Tibial nerve (tissue), 4 donors: ENCODE results near the gene ST3GAL6. TPM values are rescaled to one million over a fixed set of nuclear protein-coding genes. Genes with fewer than 3 reads are reported as not detected.

ENCODE experiments used
- DNase-seq, 2 donors: peaks; one replicate each; pipeline ENCODE4 v3.0.0-alpha.2; 2019; ENCODE audit warnings: low spot score in 2 of 2
- H3K27ac ChIP-seq, 4 donors: fragments of 200-600 bp; sonication (generic) in 3 of 4; one replicate each; pipeline ENCODE4 v1.5.1; 2017 to 2019; ENCODE audit warnings: mild to moderate bottlenecking in 1 of 4
- H3K27me3 ChIP-seq, 2 donors: fragments of 200-600 bp; sonication (generic) in 1 of 2; one replicate each; pipeline versions ENCODE4 v1.5.1 to v1.6.0; 2017 to 2019
- H3K36me3 ChIP-seq, 3 donors: fragments of 200-600 bp; sonication (generic); one replicate each; pipeline ENCODE4 v1.5.1; 2018 to 2019
- H3K4me1 ChIP-seq, 4 donors: fragments of 200-600 bp; sonication (generic) in 3 of 4; one replicate each; pipeline ENCODE4 v1.5.1; 2017 to 2019
- H3K4me3 ChIP-seq, 4 donors: fragments of 200-600 bp; sonication (generic) in 3 of 4; one replicate each; pipeline ENCODE4 v1.5.1; 2017 to 2019; ENCODE audit warnings: mild to moderate bottlenecking in 1 of 4, moderate library complexity in 1 of 4
- H3K9me3 ChIP-seq, 4 donors: fragments of 200-600 bp; sonication (generic) in 3 of 4; one replicate each; pipeline ENCODE4 v1.5.1; 2017 to 2019
- EP300 ChIP-seq, 2 donors: sonication (generic); formaldehyde crosslinking; IDR thresholded peaks; one replicate each; pipeline ENCODE4 v1.6.1; 2017; ENCODE audit warnings: antibody characterized with exemption in 2 of 2, mild to moderate bottlenecking in 1 of 2
- POLR2A ChIP-seq, 2 donors: fragments of 450-650 bp; IDR thresholded peaks; one replicate each; pipeline ENCODE4 v1.6.1; 2017; ENCODE audit warnings: antibody characterized with exemption in 2 of 2, mild to moderate bottlenecking in 2 of 2, moderate library complexity in 2 of 2
- WGBS, 2 donors: methylation state at CpG; one replicate each; pipeline ENCODE4 v1.1.5; 2018; 5-methylcytosine and 5-hydroxymethylcytosine counted together
- total RNA-seq, 4 donors: library from RNA; depleted of rRNA; stranded (reverse); fragments of >200 nt; gene quantifications; one replicate each; pipeline ENCODE4 v1.1.0, GENCODE V29; 2016
- TF ChIP-seq, protein P1 (sequence below), 5 experiments: fragments of 200-600 bp in 3 of 5; fragments of 450-650 bp in 2 of 5; sonication (generic) in 3 of 5; IDR thresholded peaks; one replicate each; pipeline ENCODE4 v1.5.1; 2016 to 2019; ENCODE audit warnings: antibody characterized with exemption in 5 of 5, mild to moderate bottlenecking in 3 of 5, moderate library complexity in 2 of 5

The ST3GAL6 gene
- total RNA-seq, 4 donors from 2014 or later, result 9.2 to 54.6 (median 10.1) TPM

DNA sequence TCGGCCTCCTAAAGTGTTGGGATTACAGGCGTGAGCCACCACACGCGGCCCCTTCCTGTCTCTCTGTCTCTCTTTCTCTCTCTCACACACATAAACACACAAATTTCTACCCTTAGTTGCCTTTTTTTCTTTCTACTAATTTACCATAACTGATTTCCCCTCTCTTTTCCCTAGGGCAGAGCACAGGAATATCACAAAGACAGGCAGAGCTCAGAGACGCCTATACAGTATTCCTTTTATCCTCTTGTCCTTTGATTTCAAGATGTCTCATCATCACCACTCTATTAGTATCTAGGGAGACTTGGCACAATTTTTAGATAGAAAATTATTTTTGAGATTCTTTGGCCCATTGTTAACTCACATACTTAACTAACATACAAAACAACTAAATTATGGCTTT is 25.8 kb upstream of the ST3GAL6 start:
- H3K27me3 ChIP-seq, result no peaks in the 10 kb centered on the region
- peaks cover 0 to 18% (median 0%) of the 10 kb centered on the region in 4 donors for H3K4me1 ChIP-seq
- WGBS, 2 donors, result 92% methylated on average over 5 of the region's 5 CpGs
- no peaks in the 10 kb centered on the region for H3K9me3 ChIP-seq
- no peak overlapping the region for H3K4me3 ChIP-seq
- no peaks in the 10 kb centered on the region for H3K36me3 ChIP-seq
- no peak for DNase-seq
- H3K27ac ChIP-seq, result no peak overlapping the region
- TF ChIP-seq EP300 (IDR thresholded peaks at IDR 0.05) (no peak), POLR2A (IDR thresholded peaks at IDR 0.05) (no peak)
- TF ChIP-seq, protein P1, sequence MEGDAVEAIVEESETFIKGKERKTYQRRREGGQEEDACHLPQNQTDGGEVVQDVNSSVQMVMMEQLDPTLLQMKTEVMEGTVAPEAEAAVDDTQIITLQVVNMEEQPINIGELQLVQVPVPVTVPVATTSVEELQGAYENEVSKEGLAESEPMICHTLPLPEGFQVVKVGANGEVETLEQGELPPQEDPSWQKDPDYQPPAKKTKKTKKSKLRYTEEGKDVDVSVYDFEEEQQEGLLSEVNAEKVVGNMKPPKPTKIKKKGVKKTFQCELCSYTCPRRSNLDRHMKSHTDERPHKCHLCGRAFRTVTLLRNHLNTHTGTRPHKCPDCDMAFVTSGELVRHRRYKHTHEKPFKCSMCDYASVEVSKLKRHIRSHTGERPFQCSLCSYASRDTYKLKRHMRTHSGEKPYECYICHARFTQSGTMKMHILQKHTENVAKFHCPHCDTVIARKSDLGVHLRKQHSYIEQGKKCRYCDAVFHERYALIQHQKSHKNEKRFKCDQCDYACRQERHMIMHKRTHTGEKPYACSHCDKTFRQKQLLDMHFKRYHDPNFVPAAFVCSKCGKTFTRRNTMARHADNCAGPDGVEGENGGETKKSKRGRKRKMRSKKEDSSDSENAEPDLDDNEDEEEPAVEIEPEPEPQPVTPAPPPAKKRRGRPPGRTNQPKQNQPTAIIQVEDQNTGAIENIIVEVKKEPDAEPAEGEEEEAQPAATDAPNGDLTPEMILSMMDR (IDR thresholded peaks at IDR 0.05), result no peak

DNA sequence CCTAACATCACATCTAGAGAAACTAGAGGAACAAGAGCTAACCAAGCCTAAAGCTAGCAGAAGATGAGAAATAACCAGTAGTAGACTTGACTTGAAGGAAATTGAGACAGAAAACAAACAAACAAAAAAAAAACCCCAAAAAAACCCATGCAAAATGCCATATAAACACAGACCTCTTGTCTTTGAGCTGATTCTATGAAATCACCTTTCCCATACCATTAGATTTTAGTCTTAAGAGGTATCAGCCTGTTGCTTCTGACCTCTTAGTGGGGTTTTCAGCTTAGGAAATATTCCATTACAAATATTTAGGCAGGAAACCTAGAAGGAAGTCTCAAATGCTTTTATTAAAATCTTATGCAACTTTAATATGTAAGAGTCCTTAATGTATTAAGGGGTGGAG is 23.9 kb upstream of the ST3GAL6 start:
- Histone ChIP-seq H3K36me3 (no peaks in the 10 kb centered on the region), H3K4me3 (no peak overlapping the region), H3K4me1 (peaks cover 0 to 18% (median 0%) of the 10 kb centered on the region in 4 donors), H3K9me3 (no peaks in the 10 kb centered on the region), H3K27me3 (no peaks in the 10 kb centered on the region), H3K27ac (peak overlapping the region in 2 of 4 donors; percentile 30 to 62)
- no peak for TF ChIP-seq EP300 (IDR thresholded peaks at IDR 0.05)
- no peak for TF ChIP-seq POLR2A (IDR thresholded peaks at IDR 0.05)
- TF ChIP-seq, protein P1 (IDR thresholded peaks at IDR 0.05), result no peak
- no peak for DNase-seq

DNA sequence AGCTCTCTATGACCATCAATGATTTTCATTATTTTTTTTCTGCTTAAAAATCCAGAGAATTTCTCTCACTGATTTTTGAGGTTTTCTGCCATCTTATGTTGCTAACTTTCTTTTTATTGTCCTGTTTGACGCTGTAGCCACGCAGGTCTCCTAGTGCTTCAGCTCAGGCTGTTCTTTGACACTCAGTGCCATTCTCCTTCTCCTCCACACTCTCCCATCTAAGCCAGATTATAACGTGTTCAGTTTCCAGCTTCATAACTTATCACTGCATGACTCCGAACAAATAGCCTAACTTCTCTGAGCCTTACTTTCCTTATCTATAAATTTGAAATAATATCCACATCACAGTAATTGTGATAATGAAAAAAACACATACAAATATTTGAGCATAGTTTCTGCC is 22.8 kb upstream of the ST3GAL6 start:
- 54 to 63% methylated on average over 4 of the region's 4 CpGs for WGBS, 2 donors
- TF ChIP-seq, protein P1 (IDR thresholded peaks at IDR 0.05), result no peak
- TF ChIP-seq EP300 (IDR thresholded peaks at IDR 0.05), result no peak
- TF ChIP-seq POLR2A (IDR thresholded peaks at IDR 0.05), result no peak
- Histone ChIP-seq H3K27me3 (no peaks in the 10 kb centered on the region), H3K4me3 (no peak overlapping the region), H3K9me3 (no peaks in the 10 kb centered on the region), H3K36me3 (no peaks in the 10 kb centered on the region), H3K4me1 (peaks cover 0 to 17% (median 0%) of the 10 kb centered on the region in 4 donors), H3K27ac (no peak overlapping the region)
- no peak for DNase-seq

DNA sequence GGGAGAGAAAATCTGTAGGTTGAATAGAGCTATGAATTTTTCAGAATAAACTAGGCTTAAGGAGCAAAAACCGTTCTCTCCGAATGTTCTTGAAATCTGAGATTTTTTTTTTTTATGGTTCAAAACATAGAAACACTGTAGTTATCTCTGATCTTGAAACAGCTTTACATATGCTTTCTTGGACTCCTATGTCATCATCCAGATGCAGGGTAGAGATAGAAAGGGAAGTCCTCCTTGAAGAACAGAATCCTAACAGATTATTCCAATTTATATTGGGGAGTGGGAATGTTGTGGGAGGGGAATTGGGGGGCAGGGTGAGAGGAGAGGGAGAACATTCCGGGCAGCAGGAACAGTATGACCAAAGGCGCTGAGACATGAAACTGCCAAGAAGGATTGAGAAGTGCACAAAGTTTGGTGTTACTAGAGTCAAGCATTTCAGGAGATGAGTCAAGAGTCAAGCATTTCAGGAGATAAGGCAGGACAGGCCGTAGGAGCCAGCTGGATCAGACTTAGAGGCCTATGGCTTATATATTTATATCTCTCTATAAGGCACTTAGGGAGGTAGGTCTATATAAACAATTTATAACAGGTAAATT is 21.9 kb upstream of the ST3GAL6 start:
- H3K9me3 ChIP-seq, result no peaks in the 10 kb centered on the region
- TF ChIP-seq, protein P1 (IDR thresholded peaks at IDR 0.05), result no peak
- TF ChIP-seq EP300 (IDR thresholded peaks at IDR 0.05) (no peak), POLR2A (IDR thresholded peaks at IDR 0.05) (no peak)
- no peak overlapping the region for H3K27ac ChIP-seq
- H3K4me1 ChIP-seq, result peaks cover 0 to 18% (median 0%) of the 10 kb centered on the region in 4 donors
- no peak overlapping the region for H3K4me3 ChIP-seq
- 88 to 92% methylated on average over 5 of the region's 5 CpGs for WGBS, 2 donors
- DNase-seq, result no peak
- no peaks in the 10 kb centered on the region for H3K36me3 ChIP-seq
- H3K27me3 ChIP-seq, result no peaks in the 10 kb centered on the region

DNA sequence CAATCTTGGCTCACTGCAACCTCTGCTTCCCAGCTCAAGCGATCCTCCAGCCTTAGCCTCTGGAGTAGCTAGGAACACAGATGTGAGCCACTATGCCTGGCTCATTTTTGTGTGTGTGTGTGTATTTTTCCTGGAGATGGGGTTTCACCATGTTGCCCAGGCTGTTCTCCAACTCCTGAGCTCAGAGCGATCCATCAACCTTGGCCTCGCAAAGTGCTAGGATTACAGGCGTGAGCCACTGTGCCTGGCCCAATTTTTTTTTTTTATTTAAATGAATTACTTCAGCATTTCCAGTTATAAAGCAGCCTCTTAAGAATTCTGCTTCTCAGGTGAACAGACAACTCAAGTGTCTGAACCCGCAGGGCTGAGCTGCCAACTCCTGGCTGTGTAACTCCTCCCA is 20.1 kb upstream of the ST3GAL6 start:
- Histone ChIP-seq H3K4me1 (peaks cover 0 to 14% (median 0%) of the 10 kb centered on the region in 4 donors), H3K9me3 (no peaks in the 10 kb centered on the region), H3K4me3 (no peak overlapping the region), H3K36me3 (no peaks in the 10 kb centered on the region), H3K27ac (no peak overlapping the region), H3K27me3 (no peaks in the 10 kb centered on the region)
- TF ChIP-seq, protein P1 (IDR thresholded peaks at IDR 0.05), result no peak
- TF ChIP-seq EP300 (IDR thresholded peaks at IDR 0.05) (no peak), POLR2A (IDR thresholded peaks at IDR 0.05) (no peak)
- DNase-seq, result no peak
- 85 to 88% methylated on average over 5 of the region's 5 CpGs for WGBS, 2 donors
